HCT116 (cell line): Measurements from ENCODE around the gene ATP6V1G1.
"Not testable (repeated sequence)": the region's sequence is repeated elsewhere in the genome, so short reads cannot be mapped to it uniquely, and the experiment has no call there.

Source experiments
- POLR2A ChIP-seq: IDR thresholded peaks from 2 replicates; pipeline ENCODE4 v1.7.0; 2011; ENCODE audit warnings: borderline replicate concordance; ENCODE audit not compliant: insufficient read depth, insufficient read length; ENCODE audit errors: extremely low read depth
- TF ChIP-seq, protein P1 (sequence below), 3 experiments: fragments of 200-600 bp in 1 of 3; sonication (generic) in 1 of 3; IDR thresholded peaks in 2 of 3; conservative IDR thresholded peaks in 1 of 3; 2 replicates each; pipeline ENCODE4 v1.5.1; 2012 to 2017; ENCODE audit warnings: low read depth in 2 of 3, low read length in 2 of 3, antibody characterized with exemption in 1 of 3, borderline replicate concordance in 1 of 3, control low read depth in 1 of 3, mild to moderate bottlenecking in 1 of 3, mixed read lengths in 1 of 3, mixed run types in 1 of 3, moderate library complexity in 1 of 3; ENCODE audit not compliant: insufficient read depth in 1 of 3

- not testable (repeated sequence) for TF ChIP-seq POLR2A
- TF ChIP-seq, protein P1, sequence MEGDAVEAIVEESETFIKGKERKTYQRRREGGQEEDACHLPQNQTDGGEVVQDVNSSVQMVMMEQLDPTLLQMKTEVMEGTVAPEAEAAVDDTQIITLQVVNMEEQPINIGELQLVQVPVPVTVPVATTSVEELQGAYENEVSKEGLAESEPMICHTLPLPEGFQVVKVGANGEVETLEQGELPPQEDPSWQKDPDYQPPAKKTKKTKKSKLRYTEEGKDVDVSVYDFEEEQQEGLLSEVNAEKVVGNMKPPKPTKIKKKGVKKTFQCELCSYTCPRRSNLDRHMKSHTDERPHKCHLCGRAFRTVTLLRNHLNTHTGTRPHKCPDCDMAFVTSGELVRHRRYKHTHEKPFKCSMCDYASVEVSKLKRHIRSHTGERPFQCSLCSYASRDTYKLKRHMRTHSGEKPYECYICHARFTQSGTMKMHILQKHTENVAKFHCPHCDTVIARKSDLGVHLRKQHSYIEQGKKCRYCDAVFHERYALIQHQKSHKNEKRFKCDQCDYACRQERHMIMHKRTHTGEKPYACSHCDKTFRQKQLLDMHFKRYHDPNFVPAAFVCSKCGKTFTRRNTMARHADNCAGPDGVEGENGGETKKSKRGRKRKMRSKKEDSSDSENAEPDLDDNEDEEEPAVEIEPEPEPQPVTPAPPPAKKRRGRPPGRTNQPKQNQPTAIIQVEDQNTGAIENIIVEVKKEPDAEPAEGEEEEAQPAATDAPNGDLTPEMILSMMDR (IDR thresholded peaks at IDR 0.05 in 2 of 3, conservative IDR thresholded peaks at IDR 0.05 in 1 of 3; ENCODE audit: borderline replicate concordance in 1 of 3, insufficient read depth in 1 of 3, low read depth in 2 of 3, low read length in 2 of 3): not testable (repeated sequence)
Measured at GRCh38 chr9:114601787-114602186, 14.2 kb downstream of the ATP6V1G1 start.
